Lower leg skin (tissue), 4 donors: ENCODE results near the gene IPO5. TPM values are rescaled to one million over a fixed set of nuclear protein-coding genes. Genes with fewer than 3 reads are reported as not detected.
A peak's percentile ranks its signal among the peaks of the same experiment; 100 is the strongest.
"Not testable (repeated sequence)": the region's sequence is repeated elsewhere in the genome, so short reads cannot be mapped to it uniquely, and the experiment has no call there.

Experiments
- DNase-seq, 2 donors: peaks; one replicate each; pipeline ENCODE4 v3.0.0-alpha.2; 2019; ENCODE audit warnings: low spot score in 2 of 2
- H3K4me3 ChIP-seq: fragments of 200-600 bp; sonication (generic); 2 replicates; pipeline ENCODE4 v1.5.1; 2017; ENCODE audit warnings: mild to moderate bottlenecking, low read depth; ENCODE audit not compliant: poor library complexity, severe bottlenecking
- POLR2A ChIP-seq, 2 donors: fragments of 450-650 bp; IDR thresholded peaks; one replicate each; pipeline ENCODE4 v1.6.1; 2016 to 2017; ENCODE audit warnings: antibody characterized with exemption in 2 of 2, mild to moderate bottlenecking in 1 of 2, moderate library complexity in 1 of 2
- WGBS, 2 donors: methylation state at CpG; one replicate each; pipeline ENCODE4 v1.1.5; 2018; 5-methylcytosine and 5-hydroxymethylcytosine counted together
- intact Hi-C: fragments of 100-400 bp; cut with DNase I; formaldehyde crosslinking; loops from one replicate; pipeline ENCODE4 v1.15.0; 2023; ENCODE audit warnings: low total_unique reads
- total RNA-seq, 4 donors: library from RNA; depleted of rRNA; stranded (reverse); fragments of >200 nt; gene quantifications; one replicate each; pipeline ENCODE4 v1.1.0, GENCODE V29; 2016
- TF ChIP-seq, protein P1 (sequence below), 3 donors: fragments of 450-650 bp; IDR thresholded peaks; one replicate each; pipeline ENCODE4 v1.5.1; 2016; ENCODE audit warnings: antibody characterized with exemption in 3 of 3, mild to moderate bottlenecking in 3 of 3, moderate library complexity in 2 of 3

The IPO5 gene
- total RNA-seq, 4 donors from 2014 or later: 52.5 to 89.5 (median 75.0) TPM

DNA sequence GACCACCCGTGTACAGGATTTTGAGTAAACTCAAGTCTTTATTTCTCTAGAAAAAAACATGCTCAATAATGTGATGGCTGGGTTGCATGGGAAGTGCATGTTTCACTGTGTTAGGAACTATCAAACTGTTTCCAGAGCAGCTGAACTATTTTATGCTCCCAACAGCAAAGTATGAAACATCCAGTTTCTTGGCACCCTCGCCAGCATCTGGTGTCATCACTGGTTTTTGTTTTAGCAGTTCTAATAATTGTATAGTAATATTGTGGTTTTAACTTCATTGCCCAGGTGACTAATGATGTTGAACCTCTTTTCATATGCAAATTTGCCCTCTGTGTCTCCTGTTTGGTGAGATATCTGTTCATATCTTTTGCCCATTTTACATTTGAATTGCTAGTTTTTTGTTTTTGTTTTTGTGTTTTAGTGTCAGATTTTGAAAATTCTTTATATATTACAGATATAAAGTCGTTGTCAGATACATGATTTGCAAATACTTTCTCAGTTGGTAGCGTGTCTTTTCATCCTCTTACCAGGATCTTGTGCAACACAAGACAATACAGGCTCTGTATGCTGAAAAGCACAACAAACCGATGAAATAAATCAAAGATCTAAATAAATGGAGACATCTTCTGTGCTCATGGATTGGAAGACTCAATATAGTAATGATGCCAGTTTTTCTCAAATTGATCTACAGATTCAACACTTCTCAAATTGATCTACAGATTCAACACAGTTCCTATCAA lies 87.8 kb downstream of the IPO5 start:
- intact Hi-C loops: no loop called here
- 53 to 65% methylated on average over 5 of the region's 5 CpGs for WGBS, 2 donors
- no peak for DNase-seq
- H3K4me3 ChIP-seq: no peak overlapping the region
- TF ChIP-seq POLR2A (IDR thresholded peaks at IDR 0.05): no peak
- TF ChIP-seq, protein P1, sequence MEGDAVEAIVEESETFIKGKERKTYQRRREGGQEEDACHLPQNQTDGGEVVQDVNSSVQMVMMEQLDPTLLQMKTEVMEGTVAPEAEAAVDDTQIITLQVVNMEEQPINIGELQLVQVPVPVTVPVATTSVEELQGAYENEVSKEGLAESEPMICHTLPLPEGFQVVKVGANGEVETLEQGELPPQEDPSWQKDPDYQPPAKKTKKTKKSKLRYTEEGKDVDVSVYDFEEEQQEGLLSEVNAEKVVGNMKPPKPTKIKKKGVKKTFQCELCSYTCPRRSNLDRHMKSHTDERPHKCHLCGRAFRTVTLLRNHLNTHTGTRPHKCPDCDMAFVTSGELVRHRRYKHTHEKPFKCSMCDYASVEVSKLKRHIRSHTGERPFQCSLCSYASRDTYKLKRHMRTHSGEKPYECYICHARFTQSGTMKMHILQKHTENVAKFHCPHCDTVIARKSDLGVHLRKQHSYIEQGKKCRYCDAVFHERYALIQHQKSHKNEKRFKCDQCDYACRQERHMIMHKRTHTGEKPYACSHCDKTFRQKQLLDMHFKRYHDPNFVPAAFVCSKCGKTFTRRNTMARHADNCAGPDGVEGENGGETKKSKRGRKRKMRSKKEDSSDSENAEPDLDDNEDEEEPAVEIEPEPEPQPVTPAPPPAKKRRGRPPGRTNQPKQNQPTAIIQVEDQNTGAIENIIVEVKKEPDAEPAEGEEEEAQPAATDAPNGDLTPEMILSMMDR (IDR thresholded peaks at IDR 0.05): no peak

DNA sequence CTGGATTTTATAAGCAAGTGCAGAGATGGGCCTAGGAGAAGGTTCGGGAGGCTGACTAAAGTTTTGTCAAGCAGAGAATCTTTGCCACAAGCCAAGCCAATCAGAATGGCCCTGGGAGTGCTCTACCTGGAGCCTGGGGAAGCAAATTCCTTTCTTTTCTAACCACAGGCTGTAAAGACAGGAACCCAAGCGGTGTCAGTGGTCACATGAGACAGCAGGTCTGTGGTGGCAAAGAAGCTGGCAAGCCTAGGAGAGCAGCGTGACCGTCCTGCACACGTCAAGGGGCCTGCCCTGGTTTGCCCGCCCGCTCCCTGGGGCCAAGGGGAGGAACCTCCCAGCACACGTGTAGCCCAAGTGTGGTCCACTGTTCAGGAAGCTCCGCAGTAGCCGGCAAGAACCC lies 90.8 kb downstream of the IPO5 start:
- intact Hi-C loops: no loop called here
- TF ChIP-seq, protein P1 (IDR thresholded peaks at IDR 0.05): no peak
- TF ChIP-seq POLR2A (IDR thresholded peaks at IDR 0.05): no peak
- 60 to 79% methylated on average over 8 to 9 of the region's 10 CpGs for WGBS, 2 donors
- DNase-seq: peak; percentile 24 to 53
- H3K4me3 ChIP-seq: no peak overlapping the region

DNA sequence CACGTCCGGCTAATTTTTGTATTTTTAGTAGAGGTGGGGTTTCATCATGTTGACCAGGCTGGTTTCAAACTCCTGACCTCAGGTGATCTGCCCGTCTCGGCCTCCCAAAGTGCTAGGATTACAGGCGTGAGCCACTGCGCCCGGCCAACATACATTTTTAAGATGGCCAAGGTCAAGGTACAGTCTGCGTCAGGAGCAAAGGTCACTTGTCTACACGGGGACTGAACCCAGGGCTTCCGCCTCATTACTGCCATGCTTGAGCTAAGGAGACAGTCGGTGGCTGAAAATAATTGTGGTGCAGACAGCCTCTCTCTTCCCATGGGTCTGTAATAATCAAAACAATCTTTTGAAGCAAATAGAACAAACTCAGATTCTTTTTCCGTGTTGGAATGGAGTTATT lies 94.3 kb downstream of the IPO5 start:
- WGBS, 2 donors: 75 to 79% methylated on average over 12 of the region's 12 CpGs
- DNase-seq: peak in 1 of 2 donors; percentile 70
- intact Hi-C loops, H3K4me3 ChIP-seq: not testable (repeated sequence)

GRCh38 chr13:98048265-98048664 lies 94.8 kb downstream of the IPO5 start:
- no peak for TF ChIP-seq POLR2A (IDR thresholded peaks at IDR 0.05)
- TF ChIP-seq, protein P1 (IDR thresholded peaks at IDR 0.05): no peak
- intact Hi-C loops: no loop called here
- WGBS, 2 donors: 52 to 54% methylated on average over 9 of the region's 9 CpGs
- DNase-seq: peak in 1 of 2 donors; percentile 17
- no peak overlapping the region for H3K4me3 ChIP-seq

DNA sequence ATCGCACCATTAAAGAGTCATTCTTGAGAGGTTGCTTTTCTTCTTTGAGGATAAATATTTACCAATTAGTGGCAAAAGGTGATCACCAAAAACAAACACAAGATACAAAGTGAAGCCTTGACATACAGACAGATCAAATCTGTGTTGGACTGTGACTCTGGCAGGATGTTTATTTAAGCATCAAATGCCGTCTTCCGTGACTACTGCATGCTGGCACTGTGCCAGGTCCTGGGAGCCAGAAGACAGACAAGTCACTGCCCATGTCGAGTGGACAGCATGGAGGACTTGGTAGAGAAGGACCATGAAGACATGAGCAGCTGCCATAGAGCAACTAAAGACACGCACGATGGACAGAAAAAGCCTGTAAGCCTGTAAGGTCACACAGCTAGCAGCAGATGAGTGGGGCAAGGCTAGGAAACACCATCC lies 96.6 kb downstream of the IPO5 start:
- H3K4me3 ChIP-seq: no peak overlapping the region
- DNase-seq: no peak
- intact Hi-C loops: no loop called here
- no peak for TF ChIP-seq POLR2A (IDR thresholded peaks at IDR 0.05)
- TF ChIP-seq, protein P1 (IDR thresholded peaks at IDR 0.05): peak in 1 of 3 donors; percentile 69
- WGBS, 2 donors: 60 to 62% methylated on average over 6 of the region's 6 CpGs

DNA sequence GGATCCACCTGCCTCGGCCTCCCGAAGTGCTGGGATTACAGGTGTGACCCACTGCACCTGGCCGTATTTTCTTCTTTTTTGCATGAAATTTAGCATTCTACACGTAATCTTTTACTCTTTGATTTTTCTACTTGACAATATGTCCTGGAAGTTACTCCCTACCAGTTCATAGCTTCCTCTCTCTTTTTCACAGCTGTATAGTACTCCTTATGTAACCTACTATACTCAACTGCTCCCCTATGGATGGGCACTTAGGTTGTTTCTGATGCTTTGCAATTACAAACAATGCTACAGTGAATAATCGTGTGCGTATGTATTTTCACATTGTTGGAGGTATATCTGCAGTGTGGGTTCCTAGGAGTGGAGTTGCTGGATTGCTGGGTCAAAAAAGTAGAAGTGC lies 98.9 kb downstream of the IPO5 start:
- WGBS, 2 donors: 94 to 96% methylated on average over 6 of the region's 6 CpGs
- TF ChIP-seq, protein P1 (IDR thresholded peaks at IDR 0.05): no peak
- TF ChIP-seq POLR2A (IDR thresholded peaks at IDR 0.05): no peak
- intact Hi-C loops: no loop called here

More for the DNA sequence above, 98.9 kb downstream of the IPO5 start:
- no peak for DNase-seq
- no peak overlapping the region for H3K4me3 ChIP-seq
